HL-60/S4 (cell line): ENCODE results near the gene USH2A.

Experiments used
- in situ Hi-C: fragments of 300-500 bp; cut with MboI; formaldehyde crosslinking; loops from 2 replicates; pipeline ENCODE4 v1.14.3; 2022; ENCODE audit warnings: low sequenced_read_pairs

USH2A gene

GRCh38 chr1:215824245-215824644, 599.0 kb downstream of the USH2A start:
- in situ Hi-C loops: no loop called here

- in situ Hi-C loops: no loop called here
Measured at GRCh38 chr1:215819114-215819513, 604.1 kb downstream of the USH2A start.

- in situ Hi-C loops: no loop called here
Measured at GRCh38 chr1:215807911-215808436, 615.3 kb downstream of the USH2A start.

DNA sequence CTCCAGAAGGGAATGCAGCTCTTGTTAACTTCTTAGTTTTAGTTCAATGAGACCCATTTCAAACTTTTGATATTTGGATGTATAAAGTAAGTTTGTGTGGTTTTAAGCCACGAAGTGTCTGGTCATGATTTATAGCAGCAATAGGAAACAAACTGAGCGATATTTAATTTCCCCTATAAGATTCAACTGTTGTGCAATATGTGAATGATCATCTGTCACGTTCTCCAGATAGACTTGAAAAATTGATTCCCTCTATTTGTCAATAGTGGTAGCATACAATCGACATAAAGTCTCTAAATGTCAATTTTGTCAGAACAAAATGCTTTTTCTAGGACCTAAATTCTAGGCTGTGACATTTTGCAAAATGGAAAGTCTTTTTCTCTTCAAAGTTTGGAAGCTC, 616.0 kb downstream of the USH2A start:
- in situ Hi-C loops: no loop called here

DNA sequence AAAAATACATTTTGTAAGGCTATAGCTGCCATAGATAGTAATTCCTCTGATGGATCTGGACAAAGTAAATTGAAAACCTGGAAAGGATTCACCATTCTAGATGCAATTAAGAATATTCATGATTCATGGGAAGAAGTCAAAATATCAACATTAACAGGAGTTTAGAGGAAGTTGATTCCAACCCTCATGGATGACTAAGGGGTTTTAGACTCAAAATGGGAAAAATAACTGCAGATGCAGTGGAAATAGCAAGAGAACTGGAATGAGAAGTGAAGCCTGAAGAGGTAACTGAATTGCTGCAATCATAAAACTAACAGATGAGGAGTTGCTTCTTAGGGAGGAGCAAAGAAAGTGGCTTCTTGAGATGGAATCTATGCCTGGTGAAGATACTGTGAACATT, 625.4 kb downstream of the USH2A start:
- in situ Hi-C loops: no loop called here

GRCh38 chr1:215794156-215794555, 629.1 kb downstream of the USH2A start:
- in situ Hi-C loops: no loop called here

DNA sequence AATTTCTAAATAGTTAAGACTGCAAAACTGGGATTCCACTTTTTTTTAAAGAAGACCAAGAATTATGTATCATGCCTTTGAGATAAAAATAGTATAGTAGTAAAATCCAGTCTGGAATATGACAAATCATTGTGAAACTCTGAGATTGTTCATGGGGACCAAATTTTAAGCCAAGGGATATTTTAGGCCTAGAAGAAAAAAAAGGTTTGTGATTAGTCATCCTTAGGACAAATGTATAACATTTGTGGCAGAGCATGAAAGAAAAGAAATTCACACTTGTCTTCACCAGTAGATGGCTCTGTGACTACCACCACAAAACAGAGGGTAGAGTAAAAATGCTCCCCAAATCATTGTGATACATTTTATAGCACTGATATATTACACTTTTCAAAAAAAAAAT, 630.1 kb downstream of the USH2A start:
- in situ Hi-C loops: no loop called here

DNA sequence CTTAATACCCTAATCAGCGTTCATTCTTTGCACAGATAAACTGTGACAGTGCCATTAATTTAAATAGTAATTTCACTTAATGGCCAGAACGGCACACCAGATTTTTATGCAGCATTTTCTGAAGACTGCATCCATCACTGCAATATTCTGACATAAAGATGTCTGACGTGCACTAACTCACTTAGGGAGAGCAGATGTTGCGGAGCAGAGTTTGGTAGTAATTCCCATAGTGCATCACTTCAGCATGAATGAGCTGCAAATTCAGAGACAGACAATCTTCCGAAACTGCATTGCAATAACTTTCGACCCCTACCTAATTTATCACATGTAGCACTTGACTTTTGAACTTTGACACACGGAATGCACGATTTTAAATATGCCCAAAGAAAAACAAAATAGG, 630.8 kb downstream of the USH2A start:
- in situ Hi-C loops: no loop called here

GRCh38 chr1:215789981-215790380, 633.3 kb downstream of the USH2A start:
- in situ Hi-C loops: no loop called here

GRCh38 chr1:215786997-215787396, 636.3 kb downstream of the USH2A start:
- in situ Hi-C loops: no loop called here

DNA sequence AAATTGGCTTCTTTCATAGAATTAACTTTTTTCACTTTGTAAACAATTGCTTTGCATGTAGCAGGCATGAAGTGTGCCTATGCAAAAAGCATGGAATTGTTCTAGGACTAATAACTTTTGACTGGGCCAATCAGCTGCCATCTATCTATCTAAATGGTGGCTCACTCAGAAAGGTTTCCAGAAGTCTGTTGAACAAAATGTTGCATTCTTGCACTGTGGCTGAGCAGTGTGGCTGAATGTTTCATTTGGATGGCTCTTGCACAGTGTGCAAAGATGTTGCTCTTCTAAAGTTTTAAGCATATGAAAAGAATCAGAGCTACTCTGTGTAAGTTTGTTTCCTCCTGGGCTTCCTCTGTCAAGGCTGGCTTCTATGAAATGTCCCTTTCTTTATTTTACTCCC, 642.6 kb downstream of the USH2A start:
- in situ Hi-C loops: no loop called here

- in situ Hi-C loops: no loop called here
Measured at GRCh38 chr1:215780139-215780538, 643.1 kb downstream of the USH2A start.

GRCh38 chr1:215779729-215780128, 643.5 kb downstream of the USH2A start:
- in situ Hi-C loops: no loop called here

- in situ Hi-C loops: no loop called here
Measured at GRCh38 chr1:215777370-215777925, 645.8 kb downstream of the USH2A start.

DNA sequence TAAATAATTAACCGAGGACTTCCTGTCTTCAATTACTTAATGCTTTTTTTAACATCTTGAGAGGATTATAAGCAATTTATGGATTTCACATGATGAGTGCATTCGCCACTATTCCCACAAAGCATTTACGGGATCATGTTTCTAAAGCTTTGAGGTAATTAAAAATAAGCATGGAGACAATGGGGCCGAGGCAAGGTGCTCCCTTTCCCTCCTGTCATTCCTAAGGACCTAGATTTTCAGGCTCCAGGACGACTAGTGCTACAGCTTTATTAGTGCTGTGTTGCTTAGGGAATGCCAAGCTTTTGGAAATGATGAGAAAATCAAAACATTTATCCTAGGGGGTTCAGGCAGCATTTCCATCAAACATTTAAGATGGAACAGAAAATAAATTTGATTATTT, 646.9 kb downstream of the USH2A start:
- in situ Hi-C loops: no loop called here

- in situ Hi-C loops: no loop called here
Measured at GRCh38 chr1:215772151-215772550, 651.1 kb downstream of the USH2A start.

DNA sequence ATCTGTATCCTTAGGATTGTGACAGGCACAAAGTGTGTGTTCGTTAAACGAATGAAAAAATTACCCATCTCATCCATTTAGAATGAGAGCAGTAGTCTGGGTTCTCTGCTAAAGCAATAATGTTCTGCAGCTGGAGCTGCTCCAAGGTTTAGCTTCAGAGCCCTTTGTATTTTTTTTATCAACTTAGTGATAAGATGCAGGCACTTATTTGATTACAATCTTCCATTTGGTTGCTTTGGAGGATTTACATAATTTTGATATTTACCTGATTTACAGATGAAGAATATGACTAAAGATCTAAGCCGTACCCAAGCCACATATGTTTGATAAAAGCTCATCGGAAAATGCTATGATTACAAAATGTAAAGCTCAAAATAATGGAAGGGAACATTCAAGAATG, 654.9 kb downstream of the USH2A start:
- in situ Hi-C loops: no loop called here

GRCh38 chr1:215767761-215768160, 655.5 kb downstream of the USH2A start:
- in situ Hi-C loops: no loop called here

GRCh38 chr1:215766521-215766920, 656.7 kb downstream of the USH2A start:
- in situ Hi-C loops: no loop called here

DNA sequence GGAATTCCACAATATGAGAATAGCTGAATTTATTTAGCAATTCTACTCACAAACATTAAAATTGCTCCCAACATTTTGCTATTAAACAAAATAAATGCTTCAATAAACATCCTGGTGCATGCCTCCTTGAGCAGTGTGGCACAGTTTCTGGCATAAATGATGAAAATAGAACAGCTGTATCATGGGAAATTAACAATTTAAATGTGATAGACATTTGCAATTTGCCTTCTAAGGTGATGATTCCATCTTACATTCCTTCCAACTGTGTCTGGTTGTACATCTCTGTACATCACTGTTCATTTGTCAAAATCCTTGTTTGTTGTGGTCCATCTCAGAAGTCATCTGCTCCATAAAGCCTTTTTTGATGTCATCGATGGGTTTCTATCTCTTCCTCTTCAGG, 657.4 kb downstream of the USH2A start:
- in situ Hi-C loops: no loop called here

DNA sequence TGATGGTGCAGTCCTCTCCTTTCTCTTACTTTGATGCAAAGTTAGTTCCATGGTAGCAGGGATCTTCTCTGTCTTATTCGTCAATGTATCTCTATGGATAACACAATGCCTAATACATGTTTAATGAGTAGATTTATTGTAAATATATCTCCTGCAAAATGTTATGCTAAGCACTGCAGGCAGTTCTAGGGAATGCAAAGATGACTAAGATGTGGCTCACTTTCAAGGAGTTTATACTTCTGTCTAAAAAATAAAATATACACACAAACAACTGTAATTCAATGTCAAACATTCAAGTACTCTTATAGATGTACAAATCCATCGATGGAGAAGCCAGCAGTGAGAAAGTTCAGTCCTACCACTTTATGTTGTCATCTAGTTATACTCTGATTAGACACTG, 661.8 kb downstream of the USH2A start:
- in situ Hi-C loops: no loop called here

- in situ Hi-C loops: no loop called here
Measured at GRCh38 chr1:215754112-215754511, 669.1 kb downstream of the USH2A start.

- in situ Hi-C loops: no loop called here
Measured at GRCh38 chr1:215749414-215749813, 673.8 kb downstream of the USH2A start.
